Body of pancreas (tissue), 4 donors: Measurements from ENCODE around the gene TOP3A. TPM values are rescaled to one million over a fixed set of nuclear protein-coding genes. Genes with fewer than 3 reads are reported as not detected.

Experiments
- ATAC-seq: fragments of 150-250 bp; one replicate; pipeline ENCODE4 v1.9.1; 2016
- DNase-seq, 4 donors: peaks; one replicate each; pipeline ENCODE4 v3.0.0-alpha.2; 2019
- H3K27ac ChIP-seq, 4 donors: fragments of 200-600 bp; sonication (generic); 1 replicate in 3 of 4; 2 replicates in 1 of 4; pipeline versions ENCODE4 v1.5.1 to v1.6.1; 2016 to 2019; ENCODE audit warnings: mild to moderate bottlenecking in 1 of 4, mixed read lengths in 1 of 4, moderate library complexity in 1 of 4
- H3K27me3 ChIP-seq, 2 donors: fragments of 200-600 bp; sonication (generic); one replicate each; pipeline ENCODE4 v1.6.0; 2016; ENCODE audit warnings: mild to moderate bottlenecking in 1 of 2
- H3K36me3 ChIP-seq, 2 donors: fragments of 200-600 bp; sonication (generic); replicated peaks in 1 of 2; 2 replicates each; pipeline ENCODE4 v1.5.1; 2016; ENCODE audit warnings: low read depth in 2 of 2; ENCODE audit not compliant: insufficient read depth in 1 of 2
- H3K4me1 ChIP-seq: fragments of 200-600 bp; sonication (generic); one replicate; pipeline ENCODE4 v1.6.0; 2016
- H3K4me3 ChIP-seq, 2 donors: fragments of 200-600 bp; sonication (generic); 1 replicate in 1 of 2; 2 replicates in 1 of 2; pipeline ENCODE4 v1.5.1; 2016 to 2019
- H3K9me3 ChIP-seq, 3 donors: fragments of 200-600 bp; sonication (generic); 1 replicate in 2 of 3; 2 replicates in 1 of 3; pipeline ENCODE4 v1.5.1; 2016
- CTCF ChIP-seq, 7 experiments: fragments of 450-650 bp in 4 of 7; fragments of 200-600 bp in 3 of 7; sonication (generic) in 3 of 7; IDR thresholded peaks; one replicate each; pipeline ENCODE4 v1.5.1; 2016 to 2019; ENCODE audit warnings: antibody characterized with exemption in 7 of 7
- POLR2A ChIP-seq, 3 donors: fragments of 450-650 bp; IDR thresholded peaks; one replicate each; pipeline ENCODE4 v1.6.1; 2016; ENCODE audit warnings: antibody characterized with exemption in 3 of 3, mild to moderate bottlenecking in 2 of 3
- WGBS, 2 donors: methylation state at CpG; one replicate each; pipeline ENCODE4 v1.1.5; 2017; 5-methylcytosine and 5-hydroxymethylcytosine counted together
- intact Hi-C: fragments of 100-400 bp; cut with DNase I; formaldehyde crosslinking; loops from one replicate; pipeline ENCODE4 v1.15.1; 2023
- total RNA-seq, 2 donors: library from RNA; depleted of rRNA; stranded (reverse); fragments of >200 nt; gene quantifications; one replicate each; pipeline ENCODE4 v1.1.0, GENCODE V29; 2016

The TOP3A gene
- total RNA-seq, 2 donors from 2014 or later, result 13.2 to 22.3 TPM

- TF ChIP-seq CTCF (IDR thresholded peaks at IDR 0.05) (no peak), POLR2A (IDR thresholded peaks at IDR 0.05) (no peak)
- intact Hi-C loops, result no loop called here
- 65% methylated on average over 2 of the region's 2 CpGs; no CpG with 5 or more reads in 1 of the 2 donors for WGBS, 2 donors
- Histone ChIP-seq H3K36me3 (peaks cover 10% of the 10 kb centered on the region in 2 donors), H3K4me1 (peaks cover 39% of the 10 kb centered on the region), H3K27me3 (no peaks in the 10 kb centered on the region), H3K4me3 (no peak overlapping the region), H3K9me3 (no peaks in the 10 kb centered on the region), H3K27ac (peak overlapping the region; percentile 91 to 98 (median 94))
- DNase-seq, result no peak
- no peak for ATAC-seq
Measured at GRCh38 chr17:18262111-18262510, 52.7 kb downstream of the TOP3A start.

- no peak for ATAC-seq
- no peak for TF ChIP-seq POLR2A (IDR thresholded peaks at IDR 0.05)
- Histone ChIP-seq H3K4me3 (no peak overlapping the region), H3K27ac (peak overlapping the region; percentile 91 to 98 (median 94)), H3K27me3 (no peaks in the 10 kb centered on the region), H3K36me3 (peaks cover 10% of the 10 kb centered on the region in 2 donors), H3K9me3 (no peaks in the 10 kb centered on the region), H3K4me1 (peaks cover 43% of the 10 kb centered on the region)
- intact Hi-C loops, result no loop called here
- 63 to 73% methylated on average over 3 of the region's 3 CpGs for WGBS, 2 donors
- DNase-seq, result no peak
Measured at GRCh38 chr17:18261659-18262058, 53.1 kb downstream of the TOP3A start.

- TF ChIP-seq POLR2A (IDR thresholded peaks at IDR 0.05), result peak in 2 of 3 donors; percentile 12 to 17
- TF ChIP-seq CTCF (IDR thresholded peaks at IDR 0.05), result no peak
- no peaks in the 10 kb centered on the region for H3K9me3 ChIP-seq
- intact Hi-C loops, result no loop called here
- H3K27me3 ChIP-seq, result no peaks in the 10 kb centered on the region
- ATAC-seq (peak; percentile 60), DNase-seq (peak; percentile 86 to 96 (median 92))
- H3K4me3 ChIP-seq, result peak overlapping the region; percentile 44 to 57
- peaks cover 10% of the 10 kb centered on the region in 2 donors for H3K36me3 ChIP-seq
- H3K27ac ChIP-seq, result peak overlapping the region; percentile 91 to 98 (median 94)
- peaks cover 48% of the 10 kb centered on the region for H3K4me1 ChIP-seq
- WGBS, 2 donors, result 0 to 4% methylated on average over 13 to 16 of the region's 16 CpGs
Measured at GRCh38 chr17:18261146-18261515, 53.7 kb downstream of the TOP3A start.

- peak; percentile 96 to 98 (median 97) for DNase-seq
- Histone ChIP-seq H3K9me3 (no peaks in the 10 kb centered on the region), H3K4me1 (peaks cover 51% of the 10 kb centered on the region), H3K36me3 (peaks cover 10 to 12% of the 10 kb centered on the region in 2 donors), H3K27me3 (no peaks in the 10 kb centered on the region), H3K4me3 (peak within 1 kb of the TSS; percentile 44 to 57), H3K27ac (peak within 1 kb of the TSS; percentile 91 to 98 (median 94))
- TF ChIP-seq CTCF (IDR thresholded peaks at IDR 0.05) (peak in 1 of 7 experiments; percentile 1), POLR2A (IDR thresholded peaks at IDR 0.05) (peak; percentile 45 to 71 (median 59))
- WGBS, 2 donors, result 0 to 1% methylated on average over 14 to 72 of the region's 72 CpGs
- intact Hi-C loops, result no loop called here
- ATAC-seq, result peak; percentile 86
Measured at GRCh38 chr17:18260332-18261145, 54.3 kb downstream of the TOP3A start, which contains the start of gene MIEF2. Gene MIEF2, plus strand, starts transcription at chr17:18260662. Its CDS starts 2,059 bp downstream, at chr17:18262721.

GRCh38 chr17:18259621-18260331 is 55.0 kb downstream of the TOP3A start:
- Histone ChIP-seq H3K36me3 (peaks cover 10 to 13% of the 10 kb centered on the region in 2 donors), H3K4me3 (no peak overlapping the region), H3K27me3 (no peaks in the 10 kb centered on the region), H3K9me3 (no peaks in the 10 kb centered on the region), H3K27ac (peak overlapping the region; percentile 91 to 98 (median 94)), H3K4me1 (peaks cover 51% of the 10 kb centered on the region)
- intact Hi-C loops, result no loop called here
- ATAC-seq (no peak), DNase-seq (peak in 1 of 4 donors; percentile 30)
- 58 to 60% methylated on average over 18 to 22 of the region's 22 CpGs for WGBS, 2 donors
- TF ChIP-seq CTCF (IDR thresholded peaks at IDR 0.05) (no peak), POLR2A (IDR thresholded peaks at IDR 0.05) (no peak)
